C4-2B (cell line): ENCODE measurements around the gene PRIM2.
"Not testable (repeated sequence)": the region's sequence is repeated elsewhere in the genome, so short reads cannot be mapped to it uniquely, and the experiment has no call there.

Experiments used
- CTCF ChIP-seq: fragments of 450-650 bp; conservative IDR thresholded peaks from 2 replicates; pipeline ENCODE4 v1.5.1; 2017; ENCODE audit warnings: mild to moderate bottlenecking
- ZFX ChIP-seq: fragments of 450-650 bp; IDR thresholded peaks from 2 replicates; pipeline ENCODE4 v1.6.1; 2017

GRCh38 chr6:57572119-57572518 lies 254.7 kb downstream of the PRIM2 start:
- TF ChIP-seq CTCF, ZFX: not testable (repeated sequence)
